ENCODE data around the gene NDUFAF7.
"Not testable (repeated sequence)": the region's sequence is repeated elsewhere in the genome, so short reads cannot be mapped to it uniquely, and the experiment has no call there.

The NDUFAF7 gene, protein sequence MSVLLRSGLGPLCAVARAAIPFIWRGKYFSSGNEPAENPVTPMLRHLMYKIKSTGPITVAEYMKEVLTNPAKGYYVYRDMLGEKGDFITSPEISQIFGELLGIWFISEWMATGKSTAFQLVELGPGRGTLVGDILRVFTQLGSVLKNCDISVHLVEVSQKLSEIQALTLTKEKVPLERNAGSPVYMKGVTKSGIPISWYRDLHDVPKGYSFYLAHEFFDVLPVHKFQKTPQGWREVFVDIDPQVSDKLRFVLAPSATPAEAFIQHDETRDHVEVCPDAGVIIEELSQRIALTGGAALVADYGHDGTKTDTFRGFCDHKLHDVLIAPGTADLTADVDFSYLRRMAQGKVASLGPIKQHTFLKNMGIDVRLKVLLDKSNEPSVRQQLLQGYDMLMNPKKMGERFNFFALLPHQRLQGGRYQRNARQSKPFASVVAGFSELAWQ

DNA sequence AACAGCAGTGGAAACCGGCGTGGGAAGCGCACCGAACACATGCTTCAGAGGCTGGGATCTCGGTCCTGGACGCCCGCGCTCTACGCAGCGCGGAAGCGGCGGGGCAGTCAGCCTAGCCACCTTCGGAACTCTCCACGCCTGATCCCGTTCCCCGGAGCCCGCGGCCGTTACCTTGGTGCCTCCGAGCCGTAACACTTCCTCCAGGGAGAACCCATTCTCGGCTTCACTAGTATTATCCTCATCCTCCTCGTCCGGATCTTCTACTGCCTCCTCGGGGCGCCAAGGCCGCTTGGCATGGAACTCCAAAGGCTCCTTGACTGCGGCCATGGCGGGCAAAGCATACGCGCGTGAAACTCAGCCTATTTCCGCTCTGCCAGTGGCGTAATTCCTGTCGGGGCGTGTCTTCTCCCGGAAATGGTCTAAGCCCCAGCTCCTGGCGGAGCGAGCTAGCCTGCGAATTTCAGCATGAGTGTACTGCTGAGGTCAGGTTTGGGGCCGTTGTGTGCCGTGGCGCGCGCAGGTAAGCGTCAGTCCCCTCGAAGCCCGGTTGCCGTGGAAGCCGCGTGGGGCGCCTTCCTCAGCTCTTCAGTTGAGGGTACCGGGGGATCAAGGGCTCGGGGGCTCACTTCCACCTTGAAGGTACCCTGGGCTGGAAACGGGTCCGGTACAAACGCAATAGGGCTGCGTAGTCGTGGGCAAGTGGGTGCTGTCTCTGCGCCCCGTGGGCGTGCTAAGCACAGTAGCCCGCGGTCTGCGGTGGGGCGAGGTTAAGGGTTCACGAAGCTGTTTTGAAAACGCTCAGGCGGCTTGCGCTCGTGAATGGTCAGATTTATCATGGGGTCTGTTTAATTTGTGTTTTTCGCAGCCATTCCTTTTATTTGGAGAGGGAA lies at the start of gene NDUFAF7, which contains the start of gene CEBPZ:
Gene NDUFAF7 (plus strand): TSS at position 418 of the 890 bp plus-strand sequence. CDS start 48 bp downstream, at position 466.
Gene CEBPZ (minus strand): TSS at position 356 of the 890 bp plus-strand sequence. CDS start 29 bp downstream, at position 327.
- DNase-seq, result peak; percentile 86

DNA sequence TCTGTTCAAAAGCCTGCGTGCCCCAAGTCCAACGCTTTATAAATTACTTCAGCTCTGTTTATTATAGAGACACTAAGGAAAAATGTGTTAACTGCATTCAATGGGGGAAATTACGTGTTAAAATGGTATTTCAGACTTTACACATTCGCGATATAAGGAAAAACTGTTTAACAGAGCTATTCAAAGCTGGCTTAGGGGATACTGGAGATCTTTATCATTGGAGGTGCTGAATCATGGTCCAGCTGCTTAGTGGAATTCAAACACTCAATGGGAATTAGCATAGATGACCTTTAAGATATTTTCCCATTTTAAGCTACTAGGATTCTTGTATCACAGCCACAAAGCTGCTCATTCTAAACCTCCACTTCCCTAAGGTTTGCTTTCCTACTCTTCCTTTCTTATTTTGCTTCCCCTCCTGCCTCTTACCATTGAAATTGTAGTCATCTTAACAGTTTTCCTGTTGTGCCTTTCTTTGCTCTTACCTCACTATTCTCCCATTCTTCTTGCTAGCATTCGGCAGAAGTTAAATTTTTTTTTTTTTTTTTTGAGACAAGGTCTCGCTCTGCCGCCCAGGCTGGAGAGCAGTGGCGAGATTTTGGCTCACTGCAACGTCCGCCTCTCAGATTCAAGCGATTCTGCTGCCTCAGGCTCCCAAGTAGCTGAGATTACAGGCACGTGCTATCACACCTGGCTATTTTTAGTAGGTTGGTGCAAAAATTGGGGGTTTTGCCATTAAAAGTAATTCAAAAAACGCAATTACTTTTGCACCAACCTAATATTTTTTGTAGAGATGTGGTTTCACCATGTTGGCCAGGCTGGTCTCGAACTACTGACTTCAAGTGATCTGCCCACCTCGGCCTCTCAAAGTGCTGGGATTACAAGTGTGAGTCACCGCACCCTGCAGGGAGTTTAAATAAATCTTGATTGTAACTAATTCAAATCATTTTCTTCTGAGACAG lies 49.5 kb upstream of the NDUFAF7 start:
- DNase-seq, result no peak

DNA sequence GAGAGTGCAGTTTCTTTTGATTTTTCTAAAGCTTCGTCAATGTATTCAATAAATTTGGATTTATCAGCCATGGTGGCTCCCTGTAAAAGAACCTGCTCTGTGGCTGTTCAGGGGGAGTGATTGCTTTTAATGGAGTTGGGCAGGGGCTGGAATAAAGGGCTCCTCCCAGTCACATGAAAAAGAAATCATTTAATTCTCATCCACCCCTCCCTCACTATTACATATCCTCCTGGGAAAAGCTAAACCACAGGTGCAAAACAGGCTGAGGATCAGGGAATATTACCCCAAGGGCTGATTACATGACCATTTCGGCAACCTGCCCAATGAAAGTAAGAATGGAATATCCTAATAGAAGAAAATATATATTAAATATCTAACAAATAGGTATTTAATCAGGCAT lies 42.9 kb upstream of the NDUFAF7 start, which contains the start of gene SULT6B1:
Gene SULT6B1 (minus strand): TSS at position 101 of the 400 bp plus-strand sequence. CDS start 30 bp downstream, at position 71.
- no peak for DNase-seq

DNA sequence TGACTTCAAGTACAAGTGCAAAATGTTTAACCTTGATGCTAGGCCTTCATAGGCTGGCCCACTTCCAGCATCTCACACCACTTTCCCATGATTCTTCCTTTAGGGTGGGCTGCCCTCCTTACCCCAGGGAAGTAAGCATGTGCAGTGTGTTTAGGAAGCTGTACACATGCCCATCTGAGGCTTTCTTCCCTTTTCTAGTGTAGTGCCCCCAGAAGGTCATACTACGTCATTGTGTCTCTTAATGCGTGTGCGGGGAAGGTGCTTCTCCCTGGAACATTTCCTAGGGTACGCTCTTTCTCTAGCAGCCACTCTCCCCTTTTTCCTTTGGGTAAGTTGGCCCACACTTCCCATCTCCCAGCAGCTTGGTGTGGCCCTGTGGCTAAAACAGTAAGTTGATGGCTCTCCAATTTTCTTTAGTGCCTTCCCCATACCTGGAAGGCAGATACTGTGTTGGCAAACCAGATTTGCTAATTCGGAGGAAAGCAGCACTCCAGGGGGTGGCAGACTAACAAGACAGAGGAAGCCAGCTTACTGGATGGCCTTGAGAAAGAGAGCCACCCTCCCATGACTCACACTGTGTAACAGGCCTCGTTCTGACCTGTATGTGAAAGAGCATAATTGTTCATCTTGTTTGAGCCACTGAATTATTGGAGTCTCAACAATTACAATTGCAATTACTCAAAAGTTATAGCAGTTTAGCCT lies 41.9 kb upstream of the NDUFAF7 start:
- DNase-seq, result no peak

DNA sequence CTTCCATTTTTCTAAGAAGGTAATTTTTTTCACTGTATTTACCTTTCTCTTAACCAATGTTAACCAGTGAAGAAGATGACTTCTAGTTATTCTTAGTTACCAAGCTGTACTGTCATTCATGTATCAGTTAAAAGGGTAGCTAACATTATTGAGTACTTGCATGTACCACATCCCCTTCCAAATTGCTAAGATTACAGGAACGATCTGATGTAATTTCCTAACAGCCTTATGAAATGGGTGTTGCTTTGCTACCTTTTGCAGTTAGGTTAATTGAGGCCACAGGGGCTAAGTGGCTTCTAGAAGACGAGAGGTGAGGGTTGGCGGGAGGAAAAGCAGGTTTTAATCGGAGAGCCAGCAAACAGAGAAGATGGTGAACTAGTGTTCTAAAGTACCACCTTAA lies 41.2 kb upstream of the NDUFAF7 start:
- no peak for DNase-seq

DNA sequence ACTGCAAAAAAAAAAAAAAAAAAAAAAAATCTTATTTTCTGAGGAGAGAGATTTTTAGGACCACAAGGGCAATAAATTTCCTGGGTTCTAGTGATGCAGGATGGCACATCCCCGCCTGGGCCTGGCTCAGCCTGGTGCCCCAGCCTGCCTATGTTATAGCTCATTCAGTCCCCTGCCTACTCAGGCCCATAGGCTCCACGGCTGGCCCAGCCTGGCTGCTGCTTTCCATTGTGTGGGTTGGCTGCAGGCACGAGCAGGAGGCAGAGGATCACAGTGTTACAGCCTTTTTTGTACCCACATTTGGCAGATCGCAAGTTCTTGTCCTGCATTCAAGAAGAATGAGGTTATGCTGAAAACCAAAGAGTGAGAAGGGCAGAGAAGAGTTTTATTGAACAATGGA lies 40.2 kb upstream of the NDUFAF7 start:
- no peak for DNase-seq

DNA sequence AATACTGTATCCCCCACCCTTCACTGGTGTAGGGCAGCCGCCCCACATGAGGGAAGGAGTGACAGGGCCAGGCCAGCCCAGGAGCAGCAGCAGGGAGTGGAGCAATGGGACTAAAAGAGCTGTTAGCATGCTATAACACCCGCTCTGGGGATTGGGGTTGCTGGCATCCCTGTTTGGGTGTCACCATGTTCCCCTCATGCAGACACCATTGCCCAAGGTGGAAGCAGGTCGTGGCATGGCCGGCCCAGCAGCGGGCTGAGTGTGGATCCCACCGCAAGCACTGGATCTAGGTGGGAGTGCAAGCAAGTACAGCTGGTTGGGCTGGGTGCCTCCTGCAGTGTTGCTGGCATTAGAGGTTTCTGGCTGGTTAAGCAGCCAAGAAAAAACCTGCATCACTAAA lies 39.7 kb upstream of the NDUFAF7 start:
- no peak for DNase-seq

DNA sequence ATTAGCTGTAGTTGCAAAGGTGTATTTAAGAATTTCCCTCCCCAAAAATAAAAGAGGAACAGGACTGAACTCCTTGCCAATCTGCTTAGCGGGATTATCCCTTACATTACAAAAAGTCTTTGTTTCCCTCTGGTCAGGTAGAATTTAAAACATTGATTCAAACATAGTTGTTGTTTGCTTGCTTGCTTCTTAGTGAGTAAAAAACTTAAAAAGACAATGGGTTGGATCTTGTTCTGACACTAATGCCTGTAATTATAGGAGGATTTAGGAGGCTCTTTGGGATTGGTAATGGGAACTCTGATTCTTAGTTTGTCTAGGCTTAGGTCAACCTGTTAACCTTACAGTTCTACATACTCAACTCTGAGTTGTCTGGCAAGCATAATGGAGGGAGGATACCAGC lies 38.9 kb upstream of the NDUFAF7 start:
- no peak for DNase-seq

DNA sequence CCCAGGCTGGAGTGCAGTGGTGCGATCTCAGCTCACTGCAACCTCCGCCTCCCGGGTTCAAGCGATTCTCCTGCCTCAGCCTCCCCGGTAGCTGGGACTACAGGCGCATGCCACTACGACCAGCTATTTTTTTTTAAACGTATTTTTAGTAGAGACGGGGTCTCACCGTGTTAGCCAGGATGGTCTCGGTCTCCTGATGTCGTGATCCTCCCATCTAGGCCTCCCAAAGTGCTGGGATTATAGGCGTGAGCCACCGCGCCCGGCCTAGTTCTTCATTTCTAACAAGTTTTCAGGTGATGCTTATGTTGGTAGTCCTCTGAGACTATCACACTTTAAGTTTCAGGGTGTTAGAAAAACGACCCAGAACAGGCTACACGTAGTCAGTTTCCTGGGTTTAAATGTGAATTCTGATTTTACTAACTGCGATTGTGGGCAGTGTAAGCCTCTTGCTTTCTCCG lies 35.6 kb upstream of the NDUFAF7 start:
- not testable (repeated sequence) for DNase-seq

DNA sequence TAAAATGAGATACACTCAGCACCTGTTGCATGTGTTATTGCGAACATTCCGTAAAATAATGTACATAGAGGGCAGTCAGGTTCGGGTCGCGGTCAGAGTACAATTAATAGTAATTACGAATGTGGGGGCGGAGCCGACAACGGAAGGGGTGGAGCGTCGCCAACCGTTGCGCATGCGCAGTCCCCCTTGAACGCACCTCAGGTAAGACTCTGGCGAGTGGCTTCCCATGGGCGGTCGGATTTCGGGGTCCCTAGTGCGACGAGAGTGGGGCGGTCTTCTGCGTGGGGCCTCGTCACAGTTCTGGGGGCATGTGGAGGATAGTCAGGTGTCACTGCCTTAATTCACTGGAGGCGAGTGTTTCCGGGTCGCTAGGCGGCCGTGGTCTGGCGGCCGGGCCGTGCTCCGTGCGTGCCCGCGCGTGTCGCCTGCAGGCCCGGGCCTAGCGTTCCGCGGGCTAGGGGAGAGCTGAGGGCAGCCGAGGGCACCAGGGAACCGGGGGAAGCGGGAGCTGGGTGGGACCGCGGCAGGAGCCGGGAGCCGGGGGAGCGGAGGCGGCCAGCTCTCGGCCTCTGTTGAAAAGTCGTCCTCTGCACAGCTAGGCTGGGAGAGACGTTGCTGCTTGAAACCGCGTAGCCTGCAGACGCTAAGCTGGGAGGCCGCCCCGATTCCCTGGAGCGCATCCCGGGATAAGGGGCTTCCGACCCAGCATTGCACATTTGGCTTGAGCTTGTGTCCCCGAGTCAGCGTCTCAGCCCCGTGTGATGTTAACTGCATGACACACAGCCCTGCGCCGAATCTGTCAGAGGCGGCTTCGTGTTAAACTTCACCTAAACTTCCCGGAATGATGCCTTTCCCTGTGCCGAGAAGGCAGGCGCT lies 34.9 kb upstream of the NDUFAF7 start, which contains the start of gene CEBPZOS:
Gene CEBPZOS (plus strand): TSS at position 177 of the 876 bp plus-strand sequence. CDS start 3,209 bp downstream, outside the sequence.
- peak; percentile 89 for DNase-seq

DNA sequence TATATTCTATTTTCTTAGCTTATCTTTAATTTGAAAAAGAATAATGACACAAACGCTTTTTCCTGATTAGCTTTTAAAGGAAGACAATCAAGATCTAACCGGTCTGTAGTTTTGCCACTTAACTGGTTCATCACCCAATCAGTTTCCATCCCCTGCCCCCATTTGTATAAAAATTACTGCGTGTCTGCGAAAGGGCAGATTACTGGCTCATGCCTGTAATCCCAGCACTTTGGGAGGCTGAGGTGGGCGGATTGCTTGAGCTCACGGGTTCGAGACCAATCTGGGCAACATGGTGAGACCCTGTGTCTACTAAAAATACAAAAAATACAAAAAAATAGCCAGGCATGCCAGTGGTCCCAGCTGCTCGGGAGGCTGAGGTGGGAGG lies 32.8 kb upstream of the NDUFAF7 start:
- DNase-seq, result no peak

DNA sequence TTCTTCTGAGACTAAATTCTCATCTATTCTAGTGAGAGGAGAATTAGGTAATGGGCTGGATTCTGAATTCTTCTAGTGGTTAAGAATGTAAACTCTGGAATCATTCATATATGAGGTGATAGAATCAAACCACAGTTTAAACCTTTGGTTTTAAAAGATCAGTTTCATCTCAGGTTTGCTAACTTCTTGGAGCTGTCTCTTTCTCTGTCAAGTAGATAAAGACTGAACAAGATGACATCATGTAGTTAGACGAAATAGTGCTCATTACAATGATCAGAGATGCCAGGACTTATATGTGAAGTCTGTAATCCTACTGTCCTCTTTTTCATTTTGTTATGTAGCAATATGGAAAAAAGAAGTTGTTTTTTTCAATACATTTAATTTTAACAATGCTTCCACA lies 30.2 kb upstream of the NDUFAF7 start:
- DNase-seq, result no peak

DNA sequence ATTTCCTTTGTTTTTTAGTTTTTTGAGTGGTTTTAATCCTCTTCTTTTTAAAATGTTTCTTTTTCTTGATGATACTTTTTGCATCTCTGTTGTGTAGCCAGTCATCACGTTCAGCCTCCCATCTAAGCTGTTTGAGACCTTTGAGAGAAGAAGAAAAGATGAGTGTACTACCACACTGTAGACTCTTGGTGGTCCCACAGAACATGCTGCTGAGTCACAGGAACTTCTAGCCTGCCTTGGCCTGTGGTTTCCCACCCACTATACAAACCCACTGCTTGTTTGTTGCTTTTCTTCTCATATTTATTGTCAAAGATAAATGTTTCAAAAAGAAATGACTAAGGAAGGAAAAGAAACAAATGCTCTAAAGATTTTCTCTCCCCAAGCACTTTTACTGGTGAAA lies 29.7 kb upstream of the NDUFAF7 start:
- DNase-seq, result peak; percentile 58

DNA sequence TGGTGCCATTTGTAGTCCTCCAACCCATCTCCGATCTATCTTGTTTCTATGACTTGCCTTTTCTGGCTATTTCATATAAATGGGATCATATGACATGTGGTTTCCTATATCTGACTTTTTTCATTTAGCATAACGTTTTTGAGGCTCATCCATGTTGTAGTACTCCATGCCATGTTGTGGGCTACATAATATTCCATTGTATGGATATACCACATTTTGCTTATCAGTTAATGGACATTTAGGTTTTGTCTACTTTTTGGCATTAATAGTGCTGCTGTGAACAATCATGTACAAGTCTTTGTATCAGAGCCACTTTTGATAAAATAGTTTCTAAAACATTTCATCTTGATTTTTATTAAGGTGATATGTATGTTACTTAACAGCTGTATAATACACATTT lies 27.8 kb upstream of the NDUFAF7 start:
- no peak for DNase-seq

DNA sequence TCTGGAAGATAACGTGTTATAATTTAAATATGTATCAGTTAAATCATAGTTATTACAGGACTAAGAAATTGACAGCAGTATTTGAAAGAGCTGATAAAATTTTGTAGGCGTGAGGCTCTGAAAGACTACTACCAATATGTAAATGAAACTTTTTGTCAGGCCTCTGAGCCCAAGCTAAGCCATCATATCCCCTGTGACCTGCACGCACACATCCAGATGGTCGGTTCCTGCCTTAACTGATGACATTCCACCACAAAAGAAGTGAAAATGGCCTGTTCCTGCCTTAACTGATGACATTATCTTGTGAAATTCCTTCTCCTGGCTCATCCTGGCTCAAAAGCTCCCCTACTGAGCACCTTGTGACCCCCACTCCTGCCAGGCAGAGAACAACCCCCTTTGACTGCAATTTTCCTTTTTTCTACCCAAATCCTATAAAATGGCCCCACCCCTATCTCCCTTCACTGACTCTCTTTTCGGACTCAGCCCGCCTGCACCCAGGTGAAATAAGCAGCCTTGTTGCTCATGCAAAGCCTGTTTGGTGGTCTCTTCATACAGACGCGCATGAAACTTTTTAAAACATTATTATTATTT lies 26.3 kb upstream of the NDUFAF7 start:
- DNase-seq, result not testable (repeated sequence)

DNA sequence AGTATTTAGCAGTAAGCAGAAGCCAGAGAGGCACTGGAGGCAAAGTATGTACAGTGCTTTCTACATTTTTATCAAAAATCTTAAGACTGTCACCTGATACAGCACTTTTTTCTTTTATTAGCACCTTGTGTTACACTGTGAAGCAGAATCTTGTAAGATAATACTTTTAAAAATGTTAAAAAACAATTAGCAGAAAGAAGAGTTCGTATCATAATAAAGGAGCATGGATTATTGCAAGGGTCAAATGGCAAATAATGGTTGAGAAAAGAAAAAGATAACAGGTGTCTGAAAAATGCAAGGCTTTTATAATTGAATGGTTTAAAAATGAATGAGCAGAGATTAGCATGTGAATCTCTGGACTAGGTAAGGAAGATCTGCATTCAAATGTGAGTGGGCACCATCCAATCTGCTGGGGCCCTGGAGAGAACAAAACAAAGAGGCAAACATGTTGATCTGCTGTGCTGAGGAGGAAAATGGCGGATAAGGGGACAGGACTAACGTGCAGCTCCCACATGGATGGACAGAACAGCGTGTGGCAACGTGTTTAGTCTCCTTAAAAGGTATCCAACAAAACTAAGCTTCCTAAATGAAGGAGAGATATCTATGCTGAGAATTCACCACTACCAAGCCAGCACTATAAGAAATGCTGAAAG lies 25.6 kb upstream of the NDUFAF7 start:
- DNase-seq, result no peak

DNA sequence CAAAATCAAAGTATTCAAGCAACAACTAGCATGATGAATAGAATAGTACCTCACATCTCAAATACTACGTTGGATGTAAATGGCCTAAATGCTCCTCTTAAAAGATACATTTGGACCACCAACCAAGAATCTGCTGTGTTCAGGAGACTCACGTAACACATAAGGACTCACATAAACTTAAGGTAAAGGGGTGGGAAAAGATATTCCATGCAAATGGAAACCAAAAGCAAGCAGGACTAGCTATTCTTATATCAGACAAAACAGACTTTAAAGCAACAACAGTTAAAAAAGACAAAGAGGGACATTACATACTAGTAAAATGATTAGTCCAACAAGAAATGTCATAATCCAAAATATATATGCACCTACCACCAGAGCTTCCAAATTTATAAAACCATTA lies 24.7 kb upstream of the NDUFAF7 start:
- not testable (repeated sequence) for DNase-seq

DNA sequence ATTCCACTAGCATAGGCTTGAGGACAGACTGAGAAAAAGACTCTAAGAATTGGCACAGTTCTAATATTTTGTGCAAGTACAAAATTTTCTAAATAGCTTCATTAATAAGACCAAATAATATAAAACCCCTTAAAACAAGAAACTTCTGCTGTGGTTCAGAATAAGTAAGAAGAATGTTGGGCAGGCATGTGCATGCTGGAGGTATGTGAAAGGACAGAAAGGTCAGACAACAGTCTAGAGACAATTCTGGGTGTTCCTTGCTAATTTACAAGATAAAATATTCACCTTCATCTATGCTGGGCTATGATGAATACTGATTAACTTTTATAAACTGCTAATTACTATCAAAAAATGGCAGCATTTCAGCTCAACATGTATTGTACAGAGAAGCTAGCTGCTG lies 20.2 kb upstream of the NDUFAF7 start:
- DNase-seq, result no peak

DNA sequence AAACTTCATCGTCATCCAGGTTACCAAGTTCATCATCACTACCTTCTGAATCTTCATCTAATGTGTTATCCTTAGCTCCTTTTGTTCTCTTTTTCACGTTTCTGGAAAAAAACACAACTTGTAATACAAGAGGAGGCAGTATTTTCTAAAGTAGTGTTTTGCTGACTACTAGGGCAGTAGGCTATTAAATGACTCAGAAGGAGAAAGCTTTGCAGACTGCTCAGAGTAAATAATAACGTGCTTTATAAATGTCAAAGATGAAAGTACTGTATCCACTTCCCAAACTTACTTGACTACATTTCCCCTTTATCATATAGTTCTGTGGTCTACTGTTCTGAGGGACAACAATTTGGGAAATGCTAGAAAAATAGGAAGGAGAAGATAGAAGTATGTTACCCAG lies 19.5 kb upstream of the NDUFAF7 start:
- DNase-seq, result no peak
